CD4-positive, alpha-beta T cell (primary cell): ENCODE results near the gene TSHZ2. TPM values are rescaled to one million over a fixed set of nuclear protein-coding genes. Genes with fewer than 3 reads are reported as not detected.

Source experiments
- ATAC-seq: fragments of 200-7000 bp; cut with Tn5 transposase; one replicate; pipeline ENCODE4 v1.10.0; 2022; ENCODE audit warnings: mild to moderate bottlenecking; ENCODE audit not compliant: poor library complexity
- CTCF ChIA-PET: fragments of 350-600 bp; sonication (Branson Sonifier 250); formaldehyde crosslinking; loops from one replicate; lab custom pipeline; 2021; ENCODE audit warnings: antibody characterized with exemption, inconsistent platforms; lab: Charles Lee
- POLR2A ChIA-PET: fragments of 350-600 bp; sonication (Branson Sonifier 250); formaldehyde crosslinking; loops from one replicate; lab custom pipeline; 2021; ENCODE audit warnings: antibody characterized with exemption, inconsistent platforms; lab: Charles Lee
- DNase-seq, 14 experiments: peaks; one replicate each; pipeline ENCODE4 v3.0.0-alpha.2; 2013 to 2020; ENCODE audit warnings: mixed read lengths in 2 of 14
- H3K27ac ChIP-seq, 2 donors: one replicate each; pipeline versions ENCODE4 v1.5.1 to v1.7.0; 2013; ENCODE audit warnings: low read length in 2 of 2, low read depth in 1 of 2, mild to moderate bottlenecking in 1 of 2
- H3K27me3 ChIP-seq, 2 experiments: 1 replicate in 1 of 2; 2 replicates in 1 of 2; pipeline versions ENCODE4 v1.6.1 to v1.7.0; 2013; ENCODE audit warnings: low read length in 2 of 2, control low read depth in 1 of 2, mild to moderate bottlenecking in 1 of 2, moderate library complexity in 1 of 2; ENCODE audit not compliant: insufficient read depth in 2 of 2, control insufficient read depth in 1 of 2
- H3K36me3 ChIP-seq: one replicate; pipeline ENCODE4 v1.6.1; 2013; ENCODE audit warnings: low read length, control low read depth; ENCODE audit not compliant: insufficient read depth
- H3K4me1 ChIP-seq: one replicate; pipeline ENCODE4 v1.6.1; 2013; ENCODE audit warnings: low read length, control low read depth; ENCODE audit not compliant: insufficient read depth
- H3K4me3 ChIP-seq: one replicate; pipeline ENCODE4 v1.5.1; 2013; ENCODE audit warnings: mild to moderate bottlenecking, low read length, moderate library complexity
- H3K9me3 ChIP-seq, 2 experiments: 1 replicate in 1 of 2; 2 replicates in 1 of 2; pipeline versions ENCODE4 v1.6.1 to v1.7.0; 2013; ENCODE audit warnings: low read length in 2 of 2, mild to moderate bottlenecking in 2 of 2, control low read depth in 1 of 2, moderate library complexity in 1 of 2; ENCODE audit not compliant: control insufficient read depth in 1 of 2, insufficient read depth in 1 of 2
- H3K27ac Mint-ChIP-seq: one replicate; pipeline ENCODE4 v1.8.0; 2020; ENCODE audit warnings: mixed read lengths
- H3K27me3 Mint-ChIP-seq: one replicate; pipeline ENCODE4 v1.8.0; 2021; ENCODE audit warnings: mixed read lengths
- H3K36me3 Mint-ChIP-seq: one replicate; pipeline ENCODE4 v1.8.0; 2021; ENCODE audit warnings: low read depth, mixed read lengths
- H3K4me1 Mint-ChIP-seq: one replicate; pipeline ENCODE4 v1.8.0; 2021; ENCODE audit warnings: low read depth, mixed read lengths
- H3K4me3 Mint-ChIP-seq: one replicate; pipeline ENCODE4 v1.8.0; 2020; ENCODE audit warnings: mild to moderate bottlenecking, mixed read lengths
- H3K9me3 Mint-ChIP-seq: one replicate; pipeline ENCODE4 v1.8.0; 2020; ENCODE audit warnings: mixed read lengths
- intact Hi-C, 2 experiments: fragments of 100-400 bp; cut with DNase I in 1 of 2; cut with micrococcal nuclease in 1 of 2; formaldehyde crosslinking; loops; one replicate each; pipeline versions ENCODE4 v1.15.1 to v1.9.0; 2023 to 2025; cut with DNase I, micrococcal nuclease
- total RNA-seq, 174 experiments: library from RNA in 2 of 174; stranded (reverse) in 2 of 174; gene quantifications; one replicate each; pipeline ENCODE4 v1.2.3 and lab custom pipeline; 2021 to 2026
- TF ChIP-seq, protein P1 (sequence below): fragments of 200-600 bp; IDR thresholded peaks from one replicate; pipeline ENCODE4 v1.8.0; 2022; ENCODE audit warnings: antibody characterized with exemption, mild to moderate bottlenecking

Gene TSHZ2
- total RNA-seq, 2 experiments from 2014 or later = 26.1 to 27.4 TPM

DNA sequence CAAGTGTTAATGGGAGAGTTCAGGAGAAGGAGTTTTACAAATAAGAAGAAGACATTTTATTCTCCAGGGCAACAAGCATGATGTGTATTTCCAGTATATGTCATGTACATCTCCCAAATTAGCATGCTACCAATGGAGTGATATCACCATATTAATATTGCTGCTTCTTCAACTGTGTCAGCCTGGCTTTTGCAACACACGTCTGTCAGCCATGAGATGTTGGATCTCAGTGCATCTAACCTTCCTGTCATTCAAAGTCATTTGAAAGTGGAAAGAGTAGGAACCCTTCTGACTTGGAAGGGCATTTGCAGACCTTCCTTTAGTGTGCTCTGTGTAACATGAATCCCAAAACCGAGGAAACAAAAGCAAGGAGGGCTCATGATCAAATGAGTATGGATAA is 337.4 kb downstream of the TSHZ2 start:
- peaks cover 3% of the 10 kb centered on the region for H3K9me3 Mint-ChIP-seq
- H3K27ac Mint-ChIP-seq = no peak overlapping the region
- POLR2A ChIA-PET = no interaction called here

DNA sequence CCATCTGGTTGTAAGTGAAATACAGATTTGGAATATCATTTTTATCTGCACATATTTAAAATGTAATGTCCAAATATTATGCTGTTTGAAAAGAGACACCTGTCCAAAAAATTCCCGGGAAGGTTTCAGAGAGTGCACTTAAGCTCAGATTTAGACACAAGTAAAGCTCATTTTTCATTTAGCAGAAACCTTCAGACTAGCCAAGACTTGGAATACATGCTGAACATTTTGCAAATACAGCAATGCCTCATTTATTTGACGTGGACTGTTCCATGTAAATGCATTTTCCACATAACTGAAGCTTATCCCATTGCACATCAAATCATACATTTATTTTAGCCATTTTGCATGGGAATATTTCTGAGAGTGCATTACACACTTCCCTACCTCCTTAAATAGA is 340.8 kb downstream of the TSHZ2 start:
- Mint-ChIP-seq H3K27ac (no peak overlapping the region), H3K36me3 (peaks cover 8% of the 10 kb centered on the region), H3K9me3 (peaks cover 3% of the 10 kb centered on the region), H3K4me1 (no peaks in the 10 kb centered on the region), H3K27me3 (peaks cover 5% of the 10 kb centered on the region), H3K4me3 (no peak overlapping the region)
- CTCF ChIA-PET = no interaction called here
- POLR2A ChIA-PET = no interaction called here
- DNase-seq = no peak
- intact Hi-C loops = no loop called here
- Histone ChIP-seq H3K4me3 (no peak overlapping the region), H3K4me1 (no peaks in the 10 kb centered on the region), H3K36me3 (no peaks in the 10 kb centered on the region), H3K27me3 (no peaks in the 10 kb centered on the region), H3K9me3 (no peaks in the 10 kb centered on the region), H3K27ac (no peak overlapping the region)
- no peak for ATAC-seq
- TF ChIP-seq, protein P1, sequence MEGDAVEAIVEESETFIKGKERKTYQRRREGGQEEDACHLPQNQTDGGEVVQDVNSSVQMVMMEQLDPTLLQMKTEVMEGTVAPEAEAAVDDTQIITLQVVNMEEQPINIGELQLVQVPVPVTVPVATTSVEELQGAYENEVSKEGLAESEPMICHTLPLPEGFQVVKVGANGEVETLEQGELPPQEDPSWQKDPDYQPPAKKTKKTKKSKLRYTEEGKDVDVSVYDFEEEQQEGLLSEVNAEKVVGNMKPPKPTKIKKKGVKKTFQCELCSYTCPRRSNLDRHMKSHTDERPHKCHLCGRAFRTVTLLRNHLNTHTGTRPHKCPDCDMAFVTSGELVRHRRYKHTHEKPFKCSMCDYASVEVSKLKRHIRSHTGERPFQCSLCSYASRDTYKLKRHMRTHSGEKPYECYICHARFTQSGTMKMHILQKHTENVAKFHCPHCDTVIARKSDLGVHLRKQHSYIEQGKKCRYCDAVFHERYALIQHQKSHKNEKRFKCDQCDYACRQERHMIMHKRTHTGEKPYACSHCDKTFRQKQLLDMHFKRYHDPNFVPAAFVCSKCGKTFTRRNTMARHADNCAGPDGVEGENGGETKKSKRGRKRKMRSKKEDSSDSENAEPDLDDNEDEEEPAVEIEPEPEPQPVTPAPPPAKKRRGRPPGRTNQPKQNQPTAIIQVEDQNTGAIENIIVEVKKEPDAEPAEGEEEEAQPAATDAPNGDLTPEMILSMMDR = no peak

More for the DNA sequence above, 337.4 kb downstream of the TSHZ2 start:
- no peaks in the 10 kb centered on the region for H3K27me3 ChIP-seq
- no peak for DNase-seq
- H3K4me1 Mint-ChIP-seq = no peaks in the 10 kb centered on the region
- TF ChIP-seq, protein P1 = no peak
- H3K4me3 ChIP-seq = no peak overlapping the region
- intact Hi-C loops = no loop called here
- no peaks in the 10 kb centered on the region for H3K36me3 ChIP-seq
- H3K4me1 ChIP-seq = no peaks in the 10 kb centered on the region
- CTCF ChIA-PET = no interaction called here
- peaks cover 8% of the 10 kb centered on the region for H3K36me3 Mint-ChIP-seq
- H3K27ac ChIP-seq = no peak overlapping the region
- H3K4me3 Mint-ChIP-seq = no peak overlapping the region
- no peak for ATAC-seq
- H3K9me3 ChIP-seq = no peaks in the 10 kb centered on the region
- H3K27me3 Mint-ChIP-seq = no peaks in the 10 kb centered on the region

DNA sequence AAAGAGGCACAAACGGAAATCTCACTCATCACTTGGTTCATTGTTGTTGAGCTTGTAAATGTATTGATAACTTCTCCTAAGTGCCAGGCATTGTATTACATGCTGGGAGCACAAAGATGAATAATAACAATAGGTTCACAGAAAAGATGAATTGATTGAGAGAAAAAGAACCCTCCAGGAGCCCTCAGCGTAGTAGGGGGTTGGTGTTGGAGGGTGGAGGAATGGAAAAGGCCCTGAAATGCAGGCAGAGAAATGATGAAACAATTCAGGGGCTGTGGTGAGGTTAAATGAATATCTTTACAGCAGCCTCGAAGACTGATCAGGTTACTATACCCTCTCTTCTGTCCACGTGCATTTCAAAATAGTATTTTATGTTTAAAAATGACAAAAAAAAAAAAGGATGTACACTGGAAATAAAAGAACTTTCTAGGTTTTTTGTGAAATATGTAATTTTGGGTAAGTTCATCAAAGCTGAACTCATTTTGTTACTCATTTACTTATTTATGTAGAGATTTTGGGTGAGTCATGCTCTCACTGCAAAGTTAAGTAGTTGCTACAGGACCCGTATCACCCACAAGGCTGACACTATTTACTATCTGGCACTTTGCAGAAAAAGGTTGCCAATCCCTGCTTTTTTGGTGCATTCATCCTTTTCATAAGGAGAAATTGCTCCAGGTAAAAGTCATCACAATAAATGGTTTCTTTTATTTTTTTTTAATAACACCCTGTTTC is 344.2 kb downstream of the TSHZ2 start:
- DNase-seq = no peak
- Histone ChIP-seq H3K4me1 (no peaks in the 10 kb centered on the region), H3K27ac (no peak overlapping the region), H3K9me3 (no peaks in the 10 kb centered on the region), H3K4me3 (no peak overlapping the region), H3K27me3 (no peaks in the 10 kb centered on the region), H3K36me3 (no peaks in the 10 kb centered on the region)
- intact Hi-C loops = no loop called here
- POLR2A ChIA-PET = interaction anchor here (0.7 kb wide), 1 partner anchor 10 kb away, joined by 3 read pairs; no protein-coding TSS in a partner anchor
- peaks cover 3% of the 10 kb centered on the region for H3K9me3 Mint-ChIP-seq
- no peaks in the 10 kb centered on the region for H3K36me3 Mint-ChIP-seq
- H3K27me3 Mint-ChIP-seq = peaks cover 5% of the 10 kb centered on the region
- CTCF ChIA-PET = no interaction called here
- ATAC-seq = no peak
- H3K27ac Mint-ChIP-seq = no peak overlapping the region
- TF ChIP-seq, protein P1 = no peak
- no peak overlapping the region for H3K4me3 Mint-ChIP-seq
- peaks cover 17% of the 10 kb centered on the region for H3K4me1 Mint-ChIP-seq
